Measurements from ENCODE around the gene LRRC7.

DNA sequence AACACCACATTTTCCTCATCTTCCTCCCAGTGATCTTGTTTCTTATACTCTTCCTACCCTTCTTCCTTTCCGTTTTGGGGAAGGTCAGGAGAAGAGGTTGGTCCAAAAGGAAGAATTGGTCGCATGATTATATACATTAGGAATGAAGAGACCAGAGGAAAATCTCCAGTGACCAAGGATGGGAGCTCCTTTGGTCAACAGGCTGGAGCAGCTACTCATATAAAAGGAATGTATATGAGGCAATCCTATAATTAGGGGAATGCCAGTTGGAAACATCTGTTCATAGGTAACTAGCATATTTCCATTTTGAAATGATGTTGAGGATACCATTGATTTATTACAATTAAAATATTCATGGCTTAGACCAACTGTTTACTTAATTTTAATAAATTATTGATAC, 523.2 kb downstream of the LRRC7 start:
- TF ChIP-seq, protein P1, sequence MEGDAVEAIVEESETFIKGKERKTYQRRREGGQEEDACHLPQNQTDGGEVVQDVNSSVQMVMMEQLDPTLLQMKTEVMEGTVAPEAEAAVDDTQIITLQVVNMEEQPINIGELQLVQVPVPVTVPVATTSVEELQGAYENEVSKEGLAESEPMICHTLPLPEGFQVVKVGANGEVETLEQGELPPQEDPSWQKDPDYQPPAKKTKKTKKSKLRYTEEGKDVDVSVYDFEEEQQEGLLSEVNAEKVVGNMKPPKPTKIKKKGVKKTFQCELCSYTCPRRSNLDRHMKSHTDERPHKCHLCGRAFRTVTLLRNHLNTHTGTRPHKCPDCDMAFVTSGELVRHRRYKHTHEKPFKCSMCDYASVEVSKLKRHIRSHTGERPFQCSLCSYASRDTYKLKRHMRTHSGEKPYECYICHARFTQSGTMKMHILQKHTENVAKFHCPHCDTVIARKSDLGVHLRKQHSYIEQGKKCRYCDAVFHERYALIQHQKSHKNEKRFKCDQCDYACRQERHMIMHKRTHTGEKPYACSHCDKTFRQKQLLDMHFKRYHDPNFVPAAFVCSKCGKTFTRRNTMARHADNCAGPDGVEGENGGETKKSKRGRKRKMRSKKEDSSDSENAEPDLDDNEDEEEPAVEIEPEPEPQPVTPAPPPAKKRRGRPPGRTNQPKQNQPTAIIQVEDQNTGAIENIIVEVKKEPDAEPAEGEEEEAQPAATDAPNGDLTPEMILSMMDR (IDR thresholded peaks at IDR 0.05): no peak
- TF ChIP-seq POLR2A (IDR thresholded peaks at IDR 0.05): no peak
